GM21737 (cell line): Measurements from ENCODE around the gene RNMT.

Experiments used
- ATAC-seq: cut with Tn5 transposase; IDR thresholded peaks from one replicate; pipeline ENCODE4 v1.9.1; 2021; ENCODE audit warnings: mild to moderate bottlenecking, moderate library complexity; ENCODE audit not compliant: unreplicated experiment

RNMT gene

DNA sequence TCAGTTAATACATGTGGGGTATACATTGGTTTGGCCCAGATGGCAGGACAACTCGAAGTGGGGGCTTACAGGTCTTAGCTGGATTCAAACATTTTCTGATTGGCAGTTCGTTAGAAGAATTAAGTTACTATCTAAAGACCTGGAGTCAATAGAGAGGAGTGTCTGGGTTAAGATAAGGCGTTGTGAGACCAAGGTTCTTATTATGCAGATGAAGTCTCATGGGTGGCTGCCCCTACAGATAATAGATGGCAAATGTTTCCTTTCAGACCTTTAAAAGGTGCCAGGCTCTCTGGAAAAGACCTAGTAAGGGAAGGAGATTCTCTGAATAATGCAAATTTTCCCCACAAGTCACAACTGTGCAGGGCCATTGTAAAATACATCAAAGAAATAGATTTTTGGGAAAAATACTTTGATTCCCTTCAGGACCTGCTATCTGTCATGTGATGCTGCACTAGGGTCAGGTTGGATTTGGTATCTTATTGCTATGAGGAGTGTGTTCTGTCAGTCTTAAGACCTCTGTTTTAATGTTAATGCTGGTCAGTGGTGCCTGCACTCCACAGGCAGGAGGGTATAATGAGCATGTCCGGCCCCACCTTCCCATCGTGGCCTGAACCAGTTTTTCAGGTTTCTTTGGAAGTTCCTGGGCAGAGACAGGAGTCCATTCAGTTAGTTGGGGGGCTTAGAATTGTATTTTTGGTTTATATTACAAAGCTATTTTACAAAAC, 83.2 kb downstream of the RNMT start:
- no peak for ATAC-seq

DNA sequence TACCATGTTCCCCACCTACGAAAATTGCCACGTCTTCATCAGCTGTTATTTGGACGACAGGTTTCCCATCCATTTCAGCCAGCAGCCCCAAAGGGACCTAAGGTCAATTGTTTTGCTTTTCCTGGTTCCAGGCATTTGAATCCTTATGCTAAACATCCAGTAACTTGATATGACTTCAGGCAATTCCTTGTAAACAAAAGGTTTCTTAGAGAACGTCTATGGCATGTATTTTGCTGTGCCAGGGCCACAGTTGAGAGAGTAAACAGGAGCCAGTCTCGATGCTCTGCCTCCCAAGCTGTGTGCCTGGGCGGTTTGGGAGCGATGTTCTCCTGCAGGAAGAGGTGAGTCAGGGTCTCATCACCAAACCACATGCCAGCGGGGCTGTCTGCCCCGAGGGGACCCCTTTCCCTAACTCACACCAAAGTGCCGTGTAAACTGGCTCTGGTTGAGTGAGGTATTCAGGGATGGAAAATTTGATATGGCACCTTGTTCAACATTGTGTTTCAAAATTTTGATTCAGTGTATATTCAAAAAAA, 84.5 kb downstream of the RNMT start:
- no peak for ATAC-seq

DNA sequence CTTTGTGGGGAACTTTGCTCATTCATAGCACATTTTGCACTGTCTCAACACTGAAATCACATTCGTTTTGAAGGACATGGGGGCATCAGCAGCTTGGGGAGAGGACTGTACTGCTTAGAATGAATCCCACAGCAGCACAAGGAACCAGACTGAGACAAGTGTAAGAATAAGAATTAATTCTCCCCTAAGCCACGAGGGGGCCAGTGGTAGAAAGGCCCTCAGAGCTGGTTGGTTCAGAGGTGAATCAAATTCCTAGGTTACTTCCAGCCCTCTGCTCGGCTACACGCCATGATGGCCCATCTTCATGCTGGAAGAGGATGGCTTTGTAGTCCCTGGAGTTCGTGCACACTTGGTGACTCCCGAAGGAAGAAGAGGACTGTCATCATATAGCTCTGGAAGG, 85.5 kb downstream of the RNMT start:
- no peak for ATAC-seq

DNA sequence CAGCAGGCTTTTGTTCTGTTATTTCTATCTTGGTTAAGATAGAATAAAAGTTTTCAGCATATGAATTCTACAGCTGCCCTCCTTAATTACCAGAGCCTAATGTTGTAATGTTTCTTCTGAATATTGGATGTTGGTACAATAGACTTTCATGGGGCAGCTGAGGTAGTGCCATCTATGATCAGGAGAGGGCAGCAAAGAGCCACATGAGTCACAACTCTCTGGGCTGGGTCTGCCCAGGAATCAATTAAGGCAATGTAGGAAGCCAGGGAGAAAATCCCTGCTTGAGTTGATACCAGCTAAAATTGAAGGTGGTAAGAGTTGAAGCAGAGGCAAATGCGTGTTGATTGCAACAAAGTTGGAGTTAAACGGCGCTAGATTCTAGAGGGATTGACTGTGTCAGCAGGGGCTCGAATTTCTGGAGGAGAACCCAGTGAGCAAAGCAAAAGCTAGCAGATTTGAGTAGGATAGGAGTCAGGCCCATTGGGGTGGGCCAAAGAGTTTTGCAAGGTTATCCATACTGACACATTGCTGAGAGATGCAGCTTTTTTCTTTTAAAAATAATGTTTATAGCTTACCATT, 86.9 kb downstream of the RNMT start:
- no peak for ATAC-seq
